Astrocyte (in vitro differentiated cells and primary cell): ENCODE measurements around the gene CNOT3. TPM values are rescaled to one million over a fixed set of nuclear protein-coding genes. Genes with fewer than 3 reads are reported as not detected.

Source experiments
- DNase-seq: peaks from one replicate; pipeline ENCODE4 v3.0.0-alpha.2; 2010; ENCODE audit warnings: low read depth
- FAIRE-seq: peaks from 2 replicates; lab custom pipeline; 2011; peaks lifted over from hg19 to GRCh38; lab: Jason Lieb, UNC
- H2AFZ ChIP-seq: 2 replicates; pipeline ENCODE4 v1.6.0; 2012; ENCODE audit warnings: low read depth, low read length, inconsistent platforms
- H3K27ac ChIP-seq: 2 replicates; pipeline ENCODE4 v1.5.1; 2011; ENCODE audit warnings: low read depth, low read length, inconsistent platforms
- H3K27me3 ChIP-seq: 2 replicates; pipeline ENCODE4 v1.6.0; 2011; ENCODE audit warnings: low read length, inconsistent platforms; ENCODE audit not compliant: insufficient read depth
- H3K36me3 ChIP-seq: 2 replicates; pipeline ENCODE4 v1.5.1; 2011; ENCODE audit warnings: low read length, inconsistent platforms; ENCODE audit not compliant: insufficient read depth
- H3K4me1 ChIP-seq: 2 replicates; pipeline ENCODE4 v1.5.1; 2011; ENCODE audit warnings: low read length, inconsistent platforms; ENCODE audit not compliant: insufficient read depth
- H3K4me2 ChIP-seq: 2 replicates; pipeline ENCODE4 v1.6.0; 2012; ENCODE audit warnings: low read length, inconsistent platforms
- H3K4me3 ChIP-seq: 2 replicates; pipeline ENCODE4 v1.5.1; 2011; ENCODE audit warnings: low read depth, mild to moderate bottlenecking, low read length, inconsistent platforms; ENCODE audit not compliant: insufficient read depth
- H3K79me2 ChIP-seq: 2 replicates; pipeline ENCODE4 v1.6.0; 2012; ENCODE audit warnings: mild to moderate bottlenecking, low read length, inconsistent platforms; ENCODE audit not compliant: insufficient read depth
- H3K9ac ChIP-seq: 2 replicates; pipeline ENCODE4 v1.6.0; 2012; ENCODE audit warnings: mild to moderate bottlenecking, low read length, inconsistent platforms
- H3K9me3 ChIP-seq: 2 replicates; pipeline ENCODE4 v1.5.1; 2012; ENCODE audit warnings: low read depth, mild to moderate bottlenecking, low read length, inconsistent platforms; ENCODE audit not compliant: insufficient read depth
- H4K20me1 ChIP-seq: 2 replicates; pipeline ENCODE4 v1.6.0; 2012; ENCODE audit warnings: low read length, inconsistent platforms; ENCODE audit not compliant: insufficient read depth
- H3K27ac Mint-ChIP-seq: one replicate; pipeline ENCODE4 v1.8.0; 2021; ENCODE audit warnings: mild to moderate bottlenecking, mixed read lengths; ENCODE audit not compliant: unreplicated experiment
- H3K27me3 Mint-ChIP-seq: one replicate; pipeline ENCODE4 v1.8.0; 2021; ENCODE audit warnings: low read depth, mixed read lengths; ENCODE audit not compliant: unreplicated experiment
- H3K36me3 Mint-ChIP-seq: one replicate; pipeline ENCODE4 v1.8.0; 2021; ENCODE audit warnings: low read depth, mixed read lengths; ENCODE audit not compliant: unreplicated experiment
- H3K4me1 Mint-ChIP-seq: one replicate; pipeline ENCODE4 v1.8.0; 2021; ENCODE audit warnings: low read depth, mixed read lengths; ENCODE audit not compliant: unreplicated experiment
- H3K4me3 Mint-ChIP-seq: one replicate; pipeline ENCODE4 v1.8.0; 2021; ENCODE audit warnings: mild to moderate bottlenecking, moderate library complexity, mixed read lengths; ENCODE audit not compliant: unreplicated experiment
- H3K9me3 Mint-ChIP-seq: one replicate; pipeline ENCODE4 v1.8.0; 2021; ENCODE audit warnings: mild to moderate bottlenecking, mixed read lengths; ENCODE audit not compliant: unreplicated experiment
- CTCF ChIP-seq: IDR thresholded peaks from 2 replicates; pipeline ENCODE4 v1.5.1; 2011; ENCODE audit warnings: low read depth, mild to moderate bottlenecking, inconsistent platforms, low read length, moderate library complexity; ENCODE audit not compliant: insufficient read depth
- EZH2 ChIP-seq: IDR thresholded peaks from 2 replicates; pipeline ENCODE4 v1.6.1; 2012; ENCODE audit warnings: mild to moderate bottlenecking, low read length, inconsistent platforms; ENCODE audit not compliant: insufficient read depth
- total RNA-seq: library from RNA; stranded (reverse); gene quantifications from 2 replicates; pipeline ENCODE4 v1.2.1, GENCODE V29; 2021

Gene CNOT3
- total RNA-seq, 1 donor from 2014 or later, result 39.2 TPM

- peaks cover 16% of the 10 kb centered on the region for H3K4me1 ChIP-seq
- H2AFZ ChIP-seq, result no peak overlapping the region
- H3K27ac ChIP-seq, result no peak overlapping the region
- peaks cover 75% of the 10 kb centered on the region for H4K20me1 ChIP-seq
- Mint-ChIP-seq H3K36me3 (peaks cover 21% of the 10 kb centered on the region), H3K4me1 (peaks cover 5% of the 10 kb centered on the region), H3K4me3 (no peak overlapping the region), H3K27me3 (no peaks in the 10 kb centered on the region), H3K9me3 (no peaks in the 10 kb centered on the region), H3K27ac (no peak overlapping the region)
- H3K9ac ChIP-seq, result no peak overlapping the region
- peaks cover under 1% of the 10 kb centered on the region for H3K79me2 ChIP-seq
- peaks cover 45% of the 10 kb centered on the region for H3K36me3 ChIP-seq
- no peaks in the 10 kb centered on the region for H3K9me3 ChIP-seq
- DNase-seq (no peak), FAIRE-seq (no peak)
- H3K27me3 ChIP-seq, result no peaks in the 10 kb centered on the region
- no peak overlapping the region for H3K4me3 ChIP-seq
- TF ChIP-seq CTCF, result no peak
- no peak overlapping the region for H3K4me2 ChIP-seq
These were observed 13.9 kb downstream of the CNOT3 start for GRCh38 chr19:54151362-54152035.

GRCh38 chr19:54152267-54152666 lies 14.7 kb downstream of the CNOT3 start:
- TF ChIP-seq CTCF (no peak), EZH2 (no peak)
- Mint-ChIP-seq H3K4me1 (peaks cover 5% of the 10 kb centered on the region), H3K27ac (no peak overlapping the region), H3K4me3 (no peak overlapping the region), H3K27me3 (no peaks in the 10 kb centered on the region), H3K36me3 (peaks cover 18% of the 10 kb centered on the region), H3K9me3 (no peaks in the 10 kb centered on the region)
- Histone ChIP-seq H3K79me2 (peaks cover 7% of the 10 kb centered on the region), H2AFZ (no peak overlapping the region), H4K20me1 (peaks cover 68% of the 10 kb centered on the region), H3K36me3 (peaks cover 46% of the 10 kb centered on the region), H3K4me3 (no peak overlapping the region), H3K4me1 (peaks cover 16% of the 10 kb centered on the region), H3K4me2 (no peak overlapping the region), H3K9ac (no peak overlapping the region), H3K27ac (no peak overlapping the region), H3K9me3 (no peaks in the 10 kb centered on the region), H3K27me3 (no peaks in the 10 kb centered on the region)
- no peak for DNase-seq
- no peak for FAIRE-seq

- Histone ChIP-seq H4K20me1 (peaks cover 62% of the 10 kb centered on the region), H3K36me3 (peaks cover 48% of the 10 kb centered on the region), H3K4me1 (peaks cover 16% of the 10 kb centered on the region), H2AFZ (no peak overlapping the region), H3K27ac (no peak overlapping the region), H3K9me3 (no peaks in the 10 kb centered on the region), H3K79me2 (peaks cover 7% of the 10 kb centered on the region), H3K4me2 (no peak overlapping the region), H3K4me3 (no peak overlapping the region), H3K27me3 (no peaks in the 10 kb centered on the region), H3K9ac (no peak overlapping the region)
- Mint-ChIP-seq H3K27ac (no peak overlapping the region), H3K4me3 (peak overlapping the region; percentile 17), H3K9me3 (no peaks in the 10 kb centered on the region), H3K27me3 (no peaks in the 10 kb centered on the region), H3K4me1 (peaks cover 5% of the 10 kb centered on the region), H3K36me3 (peaks cover 14% of the 10 kb centered on the region)
- TF ChIP-seq CTCF (no peak), EZH2 (no peak)
- FAIRE-seq (no peak), DNase-seq (no peak)
These were observed 15.4 kb downstream of the CNOT3 start for GRCh38 chr19:54152878-54153524.
